Left hindlimb (tissue), 1 donor: ENCODE results near the gene UGT1A10.
"Not testable (repeated sequence)": the region's sequence is repeated elsewhere in the genome, so short reads cannot be mapped to it uniquely, and the experiment has no call there.

Source experiments
- DNase-seq: peaks from one replicate; pipeline ENCODE4 v3.0.0-alpha.2; 2018

Gene UGT1A10

GRCh38 chr2:233746475-233747282 lies 110.4 kb downstream of the UGT1A10 start:
- DNase-seq, result no peak

- DNase-seq, result no peak
Measured at GRCh38 chr2:233747283-233747544, 111.0 kb downstream of the UGT1A10 start.

GRCh38 chr2:233750689-233751088 lies 114.4 kb downstream of the UGT1A10 start:
- not testable (repeated sequence) for DNase-seq

- not testable (repeated sequence) for DNase-seq
Measured at GRCh38 chr2:233751212-233752009, 115.2 kb downstream of the UGT1A10 start.

- DNase-seq, result no peak
Measured at GRCh38 chr2:233754872-233755611, 118.8 kb downstream of the UGT1A10 start.

GRCh38 chr2:233756429-233757081 lies 120.3 kb downstream of the UGT1A10 start:
- DNase-seq, result no peak

GRCh38 chr2:233758141-233758540 lies 121.9 kb downstream of the UGT1A10 start:
- DNase-seq, result no peak

GRCh38 chr2:233758849-233759248 lies 122.6 kb downstream of the UGT1A10 start:
- DNase-seq, result no peak

- DNase-seq, result no peak
Measured at GRCh38 chr2:233760043-233760442, 123.8 kb downstream of the UGT1A10 start, which contains the start of gene UGT1A1. Gene UGT1A1 (plus strand): TSS chr2:233760270. CDS start chr2:233760288, 18 bp downstream.

GRCh38 chr2:233761040-233761769 lies 125.0 kb downstream of the UGT1A10 start:
- DNase-seq, result no peak

- DNase-seq, result no peak
Measured at GRCh38 chr2:233764264-233764663, 128.0 kb downstream of the UGT1A10 start.

- DNase-seq, result no peak
Measured at GRCh38 chr2:233764761-233765160, 128.5 kb downstream of the UGT1A10 start.

- DNase-seq, result no peak
Measured at GRCh38 chr2:233766416-233766815, 130.2 kb downstream of the UGT1A10 start.

- no peak for DNase-seq
Measured at GRCh38 chr2:233768076-233768475, 131.8 kb downstream of the UGT1A10 start.

GRCh38 chr2:233769260-233769659 lies 133.0 kb downstream of the UGT1A10 start:
- DNase-seq, result no peak

- DNase-seq, result no peak
Measured at GRCh38 chr2:233772153-233772552, 135.9 kb downstream of the UGT1A10 start.

- DNase-seq, result no peak
Measured at GRCh38 chr2:233772583-233772982, 136.3 kb downstream of the UGT1A10 start.

- no peak for DNase-seq
Measured at GRCh38 chr2:233773854-233774253, 137.6 kb downstream of the UGT1A10 start.

- no peak for DNase-seq
Measured at GRCh38 chr2:233775414-233775813, 139.2 kb downstream of the UGT1A10 start.

- no peak for DNase-seq
Measured at GRCh38 chr2:233778030-233778429, 141.8 kb downstream of the UGT1A10 start, which contains the start of gene MROH2A. Gene MROH2A (plus strand): TSS chr2:233778330. CDS start chr2:233779359, 1,029 bp downstream.

GRCh38 chr2:233779722-233780121 lies 143.5 kb downstream of the UGT1A10 start:
- no peak for DNase-seq

GRCh38 chr2:233780771-233781170 lies 144.5 kb downstream of the UGT1A10 start:
- no peak for DNase-seq
